Fibroblast of lung (primary cell): Measurements from ENCODE around the gene ATP13A4. TPM values are rescaled to one million over a fixed set of nuclear protein-coding genes. Genes with fewer than 3 reads are reported as not detected.

Experiments used
- DNase-seq, 2 donors: peaks; one replicate each; pipeline versions ENCODE4 v3.0.0 to v3.0.0-alpha.2; 2010; ENCODE audit warnings: low read depth in 2 of 2
- H2AFZ ChIP-seq: 2 replicates; pipeline ENCODE4 v1.5.1; 2012; ENCODE audit warnings: low read length, control low read depth, inconsistent platforms
- H3K27ac ChIP-seq: 2 replicates; pipeline ENCODE4 v1.5.1; 2011; ENCODE audit warnings: low read length, control low read depth; ENCODE audit not compliant: insufficient read depth
- H3K27me3 ChIP-seq: 2 replicates; pipeline ENCODE4 v1.5.1; 2011; ENCODE audit warnings: mild to moderate bottlenecking, low read length; ENCODE audit not compliant: control insufficient read depth, insufficient read depth
- H3K36me3 ChIP-seq: 2 replicates; pipeline ENCODE4 v1.5.1; 2011; ENCODE audit warnings: low read length; ENCODE audit not compliant: control insufficient read depth, insufficient read depth
- H3K4me1 ChIP-seq: 2 replicates; pipeline ENCODE4 v1.5.1; 2011; ENCODE audit warnings: low read length; ENCODE audit not compliant: control insufficient read depth, insufficient read depth; ENCODE audit errors: extremely low read depth
- H3K4me2 ChIP-seq: 2 replicates; pipeline ENCODE4 v1.5.1; 2011; ENCODE audit warnings: low read length, control low read depth; ENCODE audit not compliant: insufficient read depth; ENCODE audit errors: extremely low read depth
- H3K4me3 ChIP-seq, 4 experiments: fragments of 200-600 bp in 1 of 4; sonication (generic) in 1 of 4; replicated peaks in 1 of 4; 2 replicates each; pipeline ENCODE4 v1.5.1; 2011 to 2016; ENCODE audit warnings: low read length in 4 of 4, low read depth in 3 of 4, mild to moderate bottlenecking in 3 of 4, control low read depth in 2 of 4, inconsistent platforms in 1 of 4, mixed read lengths in 1 of 4; ENCODE audit not compliant: insufficient read depth in 1 of 4; ENCODE audit errors: control extremely low read depth in 1 of 4
- H3K79me2 ChIP-seq: 2 replicates; pipeline ENCODE4 v1.5.1; 2012; ENCODE audit warnings: mild to moderate bottlenecking, low read length, inconsistent platforms; ENCODE audit not compliant: control insufficient read depth, insufficient read depth
- H3K9ac ChIP-seq: 2 replicates; pipeline ENCODE4 v1.5.1; 2011; ENCODE audit warnings: mild to moderate bottlenecking, low read length, control low read depth; ENCODE audit not compliant: insufficient read depth
- H3K9me3 ChIP-seq: 2 replicates; pipeline ENCODE4 v1.5.1; 2012; ENCODE audit warnings: low read depth, low read length; ENCODE audit not compliant: control insufficient read depth, insufficient read depth
- H4K20me1 ChIP-seq: 2 replicates; pipeline ENCODE4 v1.5.1; 2011; ENCODE audit warnings: low read length; ENCODE audit not compliant: control insufficient read depth, insufficient read depth; ENCODE audit errors: extremely low read depth
- EZH2 ChIP-seq: IDR thresholded peaks from 2 replicates; pipeline ENCODE4 v1.5.1; 2012; ENCODE audit warnings: low read length, control low read depth, mild to moderate bottlenecking; ENCODE audit errors: missing control alignments
- polyA plus RNA-seq, 2 donors: library from polyadenylated mRNA; depleted of rRNA in 1 of 2; stranded (reverse) in 1 of 2; unstranded in 1 of 2; fragments of >200 nt; gene quantifications; 2 replicates each; pipeline ENCODE4 v1.2.1, GENCODE V29; 2011 to 2012; ENCODE audit warnings: missing spikeins in 1 of 2
- total RNA-seq: library from RNA; depleted of rRNA; stranded (reverse); fragments of >200 nt; gene quantifications from 2 replicates; pipeline ENCODE4 v1.2.1, GENCODE V29; 2014
- TF ChIP-seq, protein P1 (sequence below), 2 donors: IDR thresholded peaks in 1 of 2; conservative IDR thresholded peaks in 1 of 2; 1 replicate in 1 of 2; 2 replicates in 1 of 2; pipeline ENCODE4 v1.5.1; 2011 to 2012; ENCODE audit warnings: low read length in 2 of 2, control low read depth in 1 of 2, inconsistent platforms in 1 of 2, low read depth in 1 of 2, mild to moderate bottlenecking in 1 of 2

Gene ATP13A4
- total and polyA plus RNA-seq, 2 donors (not counting 1 experiment from before 2014, with no cell fraction given), result 0.01 to 0.33 TPM

DNA sequence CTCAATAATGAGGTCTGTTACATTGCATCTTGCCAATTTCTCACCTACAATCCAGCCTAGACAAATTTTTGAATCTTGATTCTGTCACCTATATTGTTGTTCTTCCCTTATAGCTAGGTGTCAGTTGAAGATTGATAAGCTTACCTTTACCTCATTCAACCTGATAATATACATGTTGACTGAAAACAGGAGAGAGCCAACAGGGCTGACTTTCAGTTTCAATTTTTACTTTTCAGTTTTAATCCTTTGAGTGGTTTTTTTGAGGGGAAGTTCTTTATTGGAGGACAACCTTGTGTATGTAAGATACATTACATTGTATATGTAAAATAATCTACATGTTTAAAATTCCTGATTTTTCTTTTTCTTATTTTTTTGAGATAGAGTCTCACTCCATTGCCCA, 181.9 kb downstream of the ATP13A4 start:
- no peak overlapping the region for H3K9ac ChIP-seq
- no peak overlapping the region for H3K4me2 ChIP-seq
- H3K4me1 ChIP-seq, result no peaks in the 10 kb centered on the region
- no peak for DNase-seq
- H4K20me1 ChIP-seq, result no peaks in the 10 kb centered on the region
- H3K9me3 ChIP-seq, result no peaks in the 10 kb centered on the region
- no peak overlapping the region for H2AFZ ChIP-seq
- no peaks in the 10 kb centered on the region for H3K27me3 ChIP-seq
- H3K4me3 ChIP-seq, result no peak overlapping the region
- H3K27ac ChIP-seq, result no peak overlapping the region
- TF ChIP-seq, protein P1, sequence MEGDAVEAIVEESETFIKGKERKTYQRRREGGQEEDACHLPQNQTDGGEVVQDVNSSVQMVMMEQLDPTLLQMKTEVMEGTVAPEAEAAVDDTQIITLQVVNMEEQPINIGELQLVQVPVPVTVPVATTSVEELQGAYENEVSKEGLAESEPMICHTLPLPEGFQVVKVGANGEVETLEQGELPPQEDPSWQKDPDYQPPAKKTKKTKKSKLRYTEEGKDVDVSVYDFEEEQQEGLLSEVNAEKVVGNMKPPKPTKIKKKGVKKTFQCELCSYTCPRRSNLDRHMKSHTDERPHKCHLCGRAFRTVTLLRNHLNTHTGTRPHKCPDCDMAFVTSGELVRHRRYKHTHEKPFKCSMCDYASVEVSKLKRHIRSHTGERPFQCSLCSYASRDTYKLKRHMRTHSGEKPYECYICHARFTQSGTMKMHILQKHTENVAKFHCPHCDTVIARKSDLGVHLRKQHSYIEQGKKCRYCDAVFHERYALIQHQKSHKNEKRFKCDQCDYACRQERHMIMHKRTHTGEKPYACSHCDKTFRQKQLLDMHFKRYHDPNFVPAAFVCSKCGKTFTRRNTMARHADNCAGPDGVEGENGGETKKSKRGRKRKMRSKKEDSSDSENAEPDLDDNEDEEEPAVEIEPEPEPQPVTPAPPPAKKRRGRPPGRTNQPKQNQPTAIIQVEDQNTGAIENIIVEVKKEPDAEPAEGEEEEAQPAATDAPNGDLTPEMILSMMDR (conservative IDR thresholded peaks at IDR 0.05 in 1 of 2, IDR thresholded peaks at IDR 0.05 in 1 of 2; ENCODE audit: low read depth in 1 of 2, low read length in 2 of 2), result no peak
- no peak for TF ChIP-seq EZH2
- H3K79me2 ChIP-seq, result no peaks in the 10 kb centered on the region
- H3K36me3 ChIP-seq, result no peaks in the 10 kb centered on the region

DNA sequence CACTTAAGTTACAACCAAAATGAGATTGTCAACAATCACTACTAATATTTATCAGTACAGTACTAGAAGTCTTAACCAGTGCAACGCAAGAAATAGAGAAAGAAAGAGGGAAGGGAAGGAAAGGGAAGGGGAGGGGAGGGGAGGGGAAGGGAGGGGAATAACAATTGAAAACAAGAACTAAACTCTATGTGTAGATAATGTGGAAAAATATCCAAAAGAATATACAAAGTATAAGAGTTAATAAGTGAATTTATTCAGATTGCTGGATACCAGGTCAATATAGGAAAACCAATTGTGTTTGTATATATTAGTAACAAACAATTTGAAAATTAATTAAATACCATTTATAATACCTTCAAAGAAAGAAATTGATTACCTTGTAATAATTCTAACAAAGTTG, 186.8 kb downstream of the ATP13A4 start:
- Histone ChIP-seq H3K4me1 (no peaks in the 10 kb centered on the region), H4K20me1 (no peaks in the 10 kb centered on the region), H3K9ac (no peak overlapping the region), H3K4me3 (no peak overlapping the region), H3K4me2 (no peak overlapping the region), H3K36me3 (no peaks in the 10 kb centered on the region), H3K27me3 (no peaks in the 10 kb centered on the region), H3K9me3 (no peaks in the 10 kb centered on the region), H2AFZ (no peak overlapping the region), H3K79me2 (no peaks in the 10 kb centered on the region), H3K27ac (no peak overlapping the region)
- DNase-seq, result no peak
- TF ChIP-seq, protein P1 (conservative IDR thresholded peaks at IDR 0.05 in 1 of 2, IDR thresholded peaks at IDR 0.05 in 1 of 2; ENCODE audit: low read depth in 1 of 2, low read length in 2 of 2), result no peak
- no peak for TF ChIP-seq EZH2

DNA sequence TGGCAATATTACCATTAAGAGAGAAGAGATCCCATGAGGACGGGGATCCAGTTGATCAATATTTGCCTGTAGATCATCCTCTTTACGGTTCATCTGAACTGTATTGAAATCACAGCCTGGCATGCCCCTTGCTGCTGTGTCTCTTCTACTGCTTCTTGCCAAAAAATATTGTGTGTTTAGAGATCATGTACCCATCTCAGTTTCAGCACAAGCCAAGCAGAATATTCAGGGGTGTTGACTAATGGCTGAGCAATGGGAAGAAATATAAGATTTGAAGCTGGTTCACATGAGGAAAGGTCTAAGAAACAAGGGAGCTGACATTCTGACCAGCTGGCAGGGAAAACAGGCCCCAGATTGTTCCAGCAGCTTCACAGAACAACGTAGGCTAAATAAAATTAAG, 197.4 kb downstream of the ATP13A4 start:
- Histone ChIP-seq H3K27me3 (no peaks in the 10 kb centered on the region), H3K4me3 (no peak overlapping the region), H3K4me2 (no peak overlapping the region), H3K4me1 (no peaks in the 10 kb centered on the region), H2AFZ (no peak overlapping the region), H4K20me1 (no peaks in the 10 kb centered on the region), H3K27ac (no peak overlapping the region), H3K36me3 (no peaks in the 10 kb centered on the region), H3K9ac (no peak overlapping the region), H3K9me3 (no peaks in the 10 kb centered on the region), H3K79me2 (no peaks in the 10 kb centered on the region)
- TF ChIP-seq, protein P1 (conservative IDR thresholded peaks at IDR 0.05 in 1 of 2, IDR thresholded peaks at IDR 0.05 in 1 of 2; ENCODE audit: low read depth in 1 of 2, low read length in 2 of 2), result no peak
- TF ChIP-seq EZH2, result no peak
- no peak for DNase-seq
